Neural progenitor cell (in vitro differentiated cells): Measurements from ENCODE around the gene SLC36A3. TPM values are rescaled to one million over a fixed set of nuclear protein-coding genes. Genes with fewer than 3 reads are reported as not detected.

Experiments used
- DNase-seq: peaks from one replicate; pipeline ENCODE4 v3.0.0-alpha.2; 2016; ENCODE audit warnings: low spot score
- H2AFZ ChIP-seq: fragments of 200-600 bp; sonication (generic); replicated peaks from 2 replicates; pipeline ENCODE4 v1.6.1; 2016; ENCODE audit warnings: antibody characterized with exemption
- H3F3A ChIP-seq: fragments of 200-600 bp; sonication (generic); 2 replicates; pipeline ENCODE4 v1.6.1; 2016; ENCODE audit warnings: antibody characterized with exemption, low read depth
- H3K27ac ChIP-seq: fragments of 200-600 bp; sonication (generic); 2 replicates; pipeline ENCODE4 v1.5.1; 2016; ENCODE audit warnings: mild to moderate bottlenecking
- H3K27me3 ChIP-seq: fragments of 200-600 bp; sonication (generic); 2 replicates; pipeline ENCODE4 v1.6.1; 2016; ENCODE audit warnings: mild to moderate bottlenecking, moderate library complexity
- H3K36me3 ChIP-seq: fragments of 200-600 bp; sonication (generic); 2 replicates; pipeline ENCODE4 v1.5.1; 2016
- H3K4me1 ChIP-seq: fragments of 200-600 bp; sonication (generic); 2 replicates; pipeline ENCODE4 v1.6.1; 2016; ENCODE audit warnings: mixed run types
- H3K4me2 ChIP-seq: fragments of 200-600 bp; sonication (generic); 2 replicates; pipeline ENCODE4 v1.6.1; 2016
- H3K4me3 ChIP-seq: fragments of 200-600 bp; sonication (generic); 2 replicates; pipeline ENCODE4 v1.5.1; 2016
- H3K79me2 ChIP-seq: fragments of 200-600 bp; sonication (generic); 2 replicates; pipeline ENCODE4 v1.6.1; 2016; ENCODE audit warnings: low read depth
- H3K9ac ChIP-seq: fragments of 200-600 bp; sonication (generic); 2 replicates; pipeline ENCODE4 v1.6.1; 2016
- H3K9me3 ChIP-seq: fragments of 200-600 bp; sonication (generic); 2 replicates; pipeline ENCODE4 v1.5.1; 2016; ENCODE audit warnings: low read depth
- H4K20me1 ChIP-seq: fragments of 200-600 bp; sonication (generic); 2 replicates; pipeline ENCODE4 v1.6.1; 2016; ENCODE audit warnings: low read depth
- H3K27ac Mint-ChIP-seq: 3 replicates; pipeline ENCODE4 v1.8.0; 2021; ENCODE audit warnings: mixed read lengths
- H3K27me3 Mint-ChIP-seq: 2 replicates; pipeline ENCODE4 v1.8.0; 2022; ENCODE audit warnings: low read depth, mild to moderate bottlenecking, inconsistent platforms, moderate library complexity, mixed read lengths; ENCODE audit not compliant: insufficient read depth
- H3K36me3 Mint-ChIP-seq: 3 replicates; pipeline ENCODE4 v1.8.0; 2021; ENCODE audit warnings: mixed read lengths
- H3K4me1 Mint-ChIP-seq: 3 replicates; pipeline ENCODE4 v1.8.0; 2021; ENCODE audit warnings: mixed read lengths
- H3K4me3 Mint-ChIP-seq: 3 replicates; pipeline ENCODE4 v1.8.0; 2021; ENCODE audit warnings: mild to moderate bottlenecking, moderate library complexity, mixed read lengths
- H3K9me3 Mint-ChIP-seq: 3 replicates; pipeline ENCODE4 v1.8.0; 2020; ENCODE audit warnings: mixed read lengths
- CTCF ChIP-seq: fragments of 200-600 bp; sonication (generic); IDR thresholded peaks from 2 replicates; pipeline ENCODE4 v1.5.1; 2017; ENCODE audit warnings: antibody characterized with exemption, mild to moderate bottlenecking
- EZH2 ChIP-seq: fragments of 200-600 bp; sonication (generic); IDR thresholded peaks from 2 replicates; pipeline ENCODE4 v1.6.1; 2017; ENCODE audit warnings: antibody characterized with exemption, mild to moderate bottlenecking, moderate library complexity
- EZH2phosphoT487 ChIP-seq: fragments of 200-600 bp; sonication (generic); IDR thresholded peaks from 2 replicates; pipeline ENCODE4 v1.6.1; 2017; ENCODE audit warnings: antibody characterized with exemption
- total RNA-seq: library from RNA; depleted of rRNA; stranded (reverse); fragments of >200 nt; gene quantifications from 2 replicates; pipeline ENCODE4 v1.2.3, GENCODE V29; 2015; ENCODE audit warnings: low replicate concordance

Gene SLC36A3
- total RNA-seq, 1 donor from 2014 or later: not detected

GRCh38 chr5:151328734-151329133 is 25.2 kb upstream of the SLC36A3 start:
- no peaks in the 10 kb centered on the region for H3K36me3 ChIP-seq
- no peak for DNase-seq
- TF ChIP-seq EZH2 (no peak), EZH2phosphoT487 (no peak), CTCF (no peak)
- Mint-ChIP-seq H3K4me3 (no peak overlapping the region), H3K4me1 (no peaks in the 10 kb centered on the region), H3K9me3 (no peaks in the 10 kb centered on the region), H3K36me3 (no peaks in the 10 kb centered on the region), H3K27ac (no peak overlapping the region), H3K27me3 (peaks cover 4% of the 10 kb centered on the region)
- no peaks in the 10 kb centered on the region for H3F3A ChIP-seq
- H3K9ac ChIP-seq: no peak overlapping the region
- H3K79me2 ChIP-seq: no peaks in the 10 kb centered on the region
- H3K27ac ChIP-seq: no peak overlapping the region
- H4K20me1 ChIP-seq: no peaks in the 10 kb centered on the region
- H2AFZ ChIP-seq: peak overlapping the region; percentile 38
- H3K27me3 ChIP-seq: no peaks in the 10 kb centered on the region
- no peak overlapping the region for H3K4me2 ChIP-seq
- H3K9me3 ChIP-seq: no peaks in the 10 kb centered on the region
- no peaks in the 10 kb centered on the region for H3K4me1 ChIP-seq
- no peak overlapping the region for H3K4me3 ChIP-seq

GRCh38 chr5:151327585-151327984 is 24.0 kb upstream of the SLC36A3 start:
- Histone ChIP-seq H3K9me3 (no peaks in the 10 kb centered on the region), H3F3A (no peaks in the 10 kb centered on the region), H3K4me1 (no peaks in the 10 kb centered on the region), H3K4me3 (no peak overlapping the region), H2AFZ (no peak overlapping the region), H3K36me3 (no peaks in the 10 kb centered on the region), H4K20me1 (no peaks in the 10 kb centered on the region), H3K27ac (no peak overlapping the region), H3K4me2 (no peak overlapping the region), H3K79me2 (no peaks in the 10 kb centered on the region), H3K27me3 (no peaks in the 10 kb centered on the region), H3K9ac (no peak overlapping the region)
- no peak overlapping the region for H3K27ac Mint-ChIP-seq
- H3K4me3 Mint-ChIP-seq: no peak overlapping the region
- H3K36me3 Mint-ChIP-seq: no peaks in the 10 kb centered on the region
- peaks cover 4% of the 10 kb centered on the region for H3K27me3 Mint-ChIP-seq
- no peak for TF ChIP-seq CTCF
- TF ChIP-seq EZH2: no peak
- no peak for TF ChIP-seq EZH2phosphoT487
- peaks cover 2% of the 10 kb centered on the region for H3K9me3 Mint-ChIP-seq
- H3K4me1 Mint-ChIP-seq: peaks cover 1% of the 10 kb centered on the region
- no peak for DNase-seq

- Mint-ChIP-seq H3K4me1 (peaks cover 11% of the 10 kb centered on the region), H3K27me3 (peaks cover 4% of the 10 kb centered on the region), H3K27ac (no peak overlapping the region), H3K4me3 (no peak overlapping the region), H3K9me3 (peaks cover 3% of the 10 kb centered on the region), H3K36me3 (no peaks in the 10 kb centered on the region)
- Histone ChIP-seq H4K20me1 (no peaks in the 10 kb centered on the region), H3K27ac (no peak overlapping the region), H3K79me2 (no peaks in the 10 kb centered on the region), H3K4me2 (no peak overlapping the region), H3K36me3 (no peaks in the 10 kb centered on the region), H3K4me1 (peaks cover 4% of the 10 kb centered on the region), H3K4me3 (no peak overlapping the region), H3K9me3 (no peaks in the 10 kb centered on the region), H3K9ac (no peak overlapping the region), H3F3A (no peaks in the 10 kb centered on the region), H2AFZ (no peak overlapping the region), H3K27me3 (no peaks in the 10 kb centered on the region)
- TF ChIP-seq EZH2: no peak
- no peak for TF ChIP-seq EZH2phosphoT487
- TF ChIP-seq CTCF: no peak
- no peak for DNase-seq
These were observed 22.7 kb upstream of the SLC36A3 start for GRCh38 chr5:151326266-151326665.

GRCh38 chr5:151320481-151320880 is 16.9 kb upstream of the SLC36A3 start:
- no peaks in the 10 kb centered on the region for H4K20me1 ChIP-seq
- H3F3A ChIP-seq: no peaks in the 10 kb centered on the region
- Mint-ChIP-seq H3K4me1 (peaks cover 13% of the 10 kb centered on the region), H3K4me3 (no peak overlapping the region), H3K27ac (no peak overlapping the region), H3K9me3 (peaks cover 3% of the 10 kb centered on the region), H3K27me3 (no peaks in the 10 kb centered on the region), H3K36me3 (no peaks in the 10 kb centered on the region)
- no peak overlapping the region for H3K4me2 ChIP-seq
- TF ChIP-seq EZH2phosphoT487: no peak
- no peak for TF ChIP-seq EZH2
- no peak overlapping the region for H2AFZ ChIP-seq
- no peaks in the 10 kb centered on the region for H3K9me3 ChIP-seq
- no peak overlapping the region for H3K9ac ChIP-seq
- H3K36me3 ChIP-seq: no peaks in the 10 kb centered on the region
- H3K27me3 ChIP-seq: no peaks in the 10 kb centered on the region
- H3K4me1 ChIP-seq: peaks cover 4% of the 10 kb centered on the region
- H3K79me2 ChIP-seq: no peaks in the 10 kb centered on the region
- no peak for DNase-seq
- no peak overlapping the region for H3K4me3 ChIP-seq
- H3K27ac ChIP-seq: no peak overlapping the region
